Dedifferentiated amniotic fluid mesenchymal stem cell (primary cell): ENCODE data around the gene KCNC2.
A peak's percentile ranks its signal among the peaks of the same experiment; 100 is the strongest.

Source experiments
- DNase-seq: peaks from one replicate; pipeline ENCODE4 v3.0.0-alpha.2; 2016; ENCODE audit errors: extremely low spot score

The KCNC2 gene

GRCh38 chr12:75058228-75058627 lies 151.4 kb downstream of the KCNC2 start:
- no peak for DNase-seq

- no peak for DNase-seq
Observed at GRCh38 chr12:75048767-75049166, 160.9 kb downstream of the KCNC2 start.

GRCh38 chr12:75047885-75048525 lies 161.6 kb downstream of the KCNC2 start:
- DNase-seq, result no peak

- DNase-seq, result no peak
Observed at GRCh38 chr12:75042125-75042524, 167.5 kb downstream of the KCNC2 start.

- DNase-seq, result no peak
Observed at GRCh38 chr12:75041472-75041871, 168.2 kb downstream of the KCNC2 start.

- DNase-seq, result no peak
Observed at GRCh38 chr12:75020068-75020557, 189.5 kb downstream of the KCNC2 start.

- peak; percentile 15 for DNase-seq
Observed at GRCh38 chr12:75011120-75011519, 198.5 kb downstream of the KCNC2 start.

GRCh38 chr12:75007133-75007532 lies 202.5 kb downstream of the KCNC2 start:
- no peak for DNase-seq

- no peak for DNase-seq
Observed at GRCh38 chr12:75000120-75000519, 209.5 kb downstream of the KCNC2 start.

- no peak for DNase-seq
Observed at GRCh38 chr12:74999474-74999873, 210.2 kb downstream of the KCNC2 start.
